Stimulated activated CD4-positive, alpha-beta T cell treated with anti-CD3 and anti-CD28 coated beads, Interleukin-4, amount 100 ng/mL, for 24 hours (primary cell): ENCODE results near the gene NT5M.
A peak's percentile ranks its signal among the peaks of the same experiment; 100 is the strongest.
"Not testable (repeated sequence)": the region's sequence is repeated elsewhere in the genome, so short reads cannot be mapped to it uniquely, and the experiment has no call there.

Experiments
- DNase-seq: peaks from one replicate; pipeline ENCODE4 v3.0.0-alpha.2; 2020

The NT5M gene

GRCh38 chr17:17303010-17303846 is at the start of gene NT5M:
NT5M (plus strand) TSS chr17:17303373; CDS start chr17:17303551, 178 bp downstream.
- peak; percentile 65 for DNase-seq

- no peak for DNase-seq
Observed at GRCh38 chr17:17253406-17253805, 49.8 kb upstream of the NT5M start.

GRCh38 chr17:17254036-17254435 is 49.1 kb upstream of the NT5M start:
- no peak for DNase-seq

GRCh38 chr17:17255689-17256088 is 47.5 kb upstream of the NT5M start:
- not testable (repeated sequence) for DNase-seq

GRCh38 chr17:17256316-17256715 is 46.9 kb upstream of the NT5M start:
- DNase-seq: no peak

GRCh38 chr17:17258011-17258410 is 45.2 kb upstream of the NT5M start:
- DNase-seq: no peak

- no peak for DNase-seq
Observed at GRCh38 chr17:17258998-17259397, 44.2 kb upstream of the NT5M start.

- DNase-seq: no peak
Observed at GRCh38 chr17:17264430-17264829, 38.7 kb upstream of the NT5M start.

GRCh38 chr17:17269926-17270773 is 33.0 kb upstream of the NT5M start:
- peak; percentile 9 for DNase-seq

GRCh38 chr17:17275971-17276370 is 27.2 kb upstream of the NT5M start:
- DNase-seq: no peak

- not testable (repeated sequence) for DNase-seq
Observed at GRCh38 chr17:17277431-17277830, 25.7 kb upstream of the NT5M start.

GRCh38 chr17:17279316-17279715 is 23.9 kb upstream of the NT5M start:
- DNase-seq: no peak

GRCh38 chr17:17280613-17281549 is 22.3 kb upstream of the NT5M start, which contains the start of gene COPS3:
COPS3 (minus strand) TSS chr17:17281246; CDS start chr17:17281186, 60 bp downstream.
- DNase-seq: peak; percentile 97

- no peak for DNase-seq
Observed at GRCh38 chr17:17285951-17286350, 17.2 kb upstream of the NT5M start.

- no peak for DNase-seq
Observed at GRCh38 chr17:17289086-17289485, 14.1 kb upstream of the NT5M start.

GRCh38 chr17:17289701-17290100 is 13.5 kb upstream of the NT5M start:
- no peak for DNase-seq

GRCh38 chr17:17295141-17295540 is 8.0 kb upstream of the NT5M start:
- no peak for DNase-seq

GRCh38 chr17:17297217-17297616 is 6.0 kb upstream of the NT5M start:
- DNase-seq: no peak

- no peak for DNase-seq
Observed at GRCh38 chr17:17298108-17298507, 5.1 kb upstream of the NT5M start.

GRCh38 chr17:17300624-17301568 is 2.3 kb upstream of the NT5M start:
- DNase-seq: peak; percentile 59

- DNase-seq: not testable (repeated sequence)
Observed at GRCh38 chr17:17301659-17302058, 1.5 kb upstream of the NT5M start.
